Astrocyte (in vitro differentiated cells and primary cell): ENCODE results near the gene KIF3B. TPM values are rescaled to one million over a fixed set of nuclear protein-coding genes. Genes with fewer than 3 reads are reported as not detected.
A peak's percentile ranks its signal among the peaks of the same experiment; 100 is the strongest.

Experiments used
- DNase-seq: peaks from one replicate; pipeline ENCODE4 v3.0.0-alpha.2; 2010; ENCODE audit warnings: low read depth
- FAIRE-seq: peaks from 2 replicates; lab custom pipeline; 2011; peaks lifted over from hg19 to GRCh38; lab: Jason Lieb, UNC
- H2AFZ ChIP-seq: 2 replicates; pipeline ENCODE4 v1.6.0; 2012; ENCODE audit warnings: low read depth, low read length, inconsistent platforms
- H3K27ac ChIP-seq: 2 replicates; pipeline ENCODE4 v1.5.1; 2011; ENCODE audit warnings: low read depth, low read length, inconsistent platforms
- H3K27me3 ChIP-seq: 2 replicates; pipeline ENCODE4 v1.6.0; 2011; ENCODE audit warnings: low read length, inconsistent platforms; ENCODE audit not compliant: insufficient read depth
- H3K36me3 ChIP-seq: 2 replicates; pipeline ENCODE4 v1.5.1; 2011; ENCODE audit warnings: low read length, inconsistent platforms; ENCODE audit not compliant: insufficient read depth
- H3K4me1 ChIP-seq: 2 replicates; pipeline ENCODE4 v1.5.1; 2011; ENCODE audit warnings: low read length, inconsistent platforms; ENCODE audit not compliant: insufficient read depth
- H3K4me2 ChIP-seq: 2 replicates; pipeline ENCODE4 v1.6.0; 2012; ENCODE audit warnings: low read length, inconsistent platforms
- H3K4me3 ChIP-seq: 2 replicates; pipeline ENCODE4 v1.5.1; 2011; ENCODE audit warnings: low read depth, mild to moderate bottlenecking, low read length, inconsistent platforms; ENCODE audit not compliant: insufficient read depth
- H3K79me2 ChIP-seq: 2 replicates; pipeline ENCODE4 v1.6.0; 2012; ENCODE audit warnings: mild to moderate bottlenecking, low read length, inconsistent platforms; ENCODE audit not compliant: insufficient read depth
- H3K9ac ChIP-seq: 2 replicates; pipeline ENCODE4 v1.6.0; 2012; ENCODE audit warnings: mild to moderate bottlenecking, low read length, inconsistent platforms
- H3K9me3 ChIP-seq: 2 replicates; pipeline ENCODE4 v1.5.1; 2012; ENCODE audit warnings: low read depth, mild to moderate bottlenecking, low read length, inconsistent platforms; ENCODE audit not compliant: insufficient read depth
- H4K20me1 ChIP-seq: 2 replicates; pipeline ENCODE4 v1.6.0; 2012; ENCODE audit warnings: low read length, inconsistent platforms; ENCODE audit not compliant: insufficient read depth
- H3K27ac Mint-ChIP-seq: one replicate; pipeline ENCODE4 v1.8.0; 2021; ENCODE audit warnings: mild to moderate bottlenecking, mixed read lengths; ENCODE audit not compliant: unreplicated experiment
- H3K27me3 Mint-ChIP-seq: one replicate; pipeline ENCODE4 v1.8.0; 2021; ENCODE audit warnings: low read depth, mixed read lengths; ENCODE audit not compliant: unreplicated experiment
- H3K36me3 Mint-ChIP-seq: one replicate; pipeline ENCODE4 v1.8.0; 2021; ENCODE audit warnings: low read depth, mixed read lengths; ENCODE audit not compliant: unreplicated experiment
- H3K4me1 Mint-ChIP-seq: one replicate; pipeline ENCODE4 v1.8.0; 2021; ENCODE audit warnings: low read depth, mixed read lengths; ENCODE audit not compliant: unreplicated experiment
- H3K4me3 Mint-ChIP-seq: one replicate; pipeline ENCODE4 v1.8.0; 2021; ENCODE audit warnings: mild to moderate bottlenecking, moderate library complexity, mixed read lengths; ENCODE audit not compliant: unreplicated experiment
- H3K9me3 Mint-ChIP-seq: one replicate; pipeline ENCODE4 v1.8.0; 2021; ENCODE audit warnings: mild to moderate bottlenecking, mixed read lengths; ENCODE audit not compliant: unreplicated experiment
- CTCF ChIP-seq: IDR thresholded peaks from 2 replicates; pipeline ENCODE4 v1.5.1; 2011; ENCODE audit warnings: low read depth, mild to moderate bottlenecking, inconsistent platforms, low read length, moderate library complexity; ENCODE audit not compliant: insufficient read depth
- EZH2 ChIP-seq: IDR thresholded peaks from 2 replicates; pipeline ENCODE4 v1.6.1; 2012; ENCODE audit warnings: mild to moderate bottlenecking, low read length, inconsistent platforms; ENCODE audit not compliant: insufficient read depth
- total RNA-seq: library from RNA; stranded (reverse); gene quantifications from 2 replicates; pipeline ENCODE4 v1.2.1, GENCODE V29; 2021

Gene KIF3B
- total RNA-seq, 1 donor from 2014 or later: 28.5 TPM

- no peaks in the 10 kb centered on the region for H3K27me3 ChIP-seq
- peaks cover 28% of the 10 kb centered on the region for H4K20me1 ChIP-seq
- DNase-seq: no peak
- peak overlapping the region; percentile 95 for H3K27ac ChIP-seq
- H3K4me3 Mint-ChIP-seq: peak overlapping the region; percentile 92
- H3K36me3 ChIP-seq: no peaks in the 10 kb centered on the region
- H3K4me1 Mint-ChIP-seq: peaks cover 20% of the 10 kb centered on the region
- peak overlapping the region; percentile 91 for H3K4me2 ChIP-seq
- no peaks in the 10 kb centered on the region for H3K9me3 ChIP-seq
- H3K27me3 Mint-ChIP-seq: no peaks in the 10 kb centered on the region
- H3K9me3 Mint-ChIP-seq: no peaks in the 10 kb centered on the region
- no peak for FAIRE-seq
- peak overlapping the region; percentile 73 for H3K4me3 ChIP-seq
- TF ChIP-seq EZH2 (no peak), CTCF (no peak)
- H2AFZ ChIP-seq: no peak overlapping the region
- peak overlapping the region; percentile 90 for H3K9ac ChIP-seq
- H3K79me2 ChIP-seq: peaks cover 31% of the 10 kb centered on the region
- H3K36me3 Mint-ChIP-seq: no peaks in the 10 kb centered on the region
- H3K27ac Mint-ChIP-seq: peak overlapping the region; percentile 99
- H3K4me1 ChIP-seq: peaks cover 26% of the 10 kb centered on the region
Observed at GRCh38 chr20:32356622-32357374, 79.3 kb downstream of the KIF3B start.

GRCh38 chr20:32357375-32357868, 80.0 kb downstream of the KIF3B start:
- FAIRE-seq: no peak
- Mint-ChIP-seq H3K9me3 (no peaks in the 10 kb centered on the region), H3K36me3 (no peaks in the 10 kb centered on the region), H3K4me3 (peak overlapping the region; percentile 92), H3K27ac (peak overlapping the region; percentile 99), H3K27me3 (no peaks in the 10 kb centered on the region), H3K4me1 (peaks cover 20% of the 10 kb centered on the region)
- Histone ChIP-seq H4K20me1 (peaks cover 34% of the 10 kb centered on the region), H3K4me2 (peak overlapping the region; percentile 91), H3K4me3 (peak overlapping the region; percentile 73), H3K27ac (peak overlapping the region; percentile 95), H3K4me1 (peaks cover 26% of the 10 kb centered on the region), H3K79me2 (peaks cover 37% of the 10 kb centered on the region), H2AFZ (peak overlapping the region; percentile 72), H3K27me3 (no peaks in the 10 kb centered on the region), H3K9ac (peak overlapping the region; percentile 90), H3K36me3 (no peaks in the 10 kb centered on the region), H3K9me3 (no peaks in the 10 kb centered on the region)
- DNase-seq: peak; percentile 42
- no peak for TF ChIP-seq CTCF
